BJ (cell line): ENCODE measurements around the gene CLDN5. TPM values are rescaled to one million over a fixed set of nuclear protein-coding genes. Genes with fewer than 3 reads are reported as not detected.
"Not testable (repeated sequence)": the region's sequence is repeated elsewhere in the genome, so short reads cannot be mapped to it uniquely, and the experiment has no call there.

Experiments
- CTCF ChIA-PET: fragments of 350-600 bp; formaldehyde crosslinking; extraction: SDS; loops from one replicate; lab custom pipeline; 2021; ENCODE audit warnings: antibody characterized with exemption, inconsistent platforms; lab: Yijun Ruan, JAX
- POLR2A ChIA-PET: fragments of 300-600 bp; sonication (Branson Sonifier 250); formaldehyde crosslinking; extraction: SDS; loops from one replicate; lab custom pipeline; 2021; ENCODE audit warnings: antibody characterized with exemption; lab: Charles Lee
- DNase-seq: peaks from one replicate; pipeline ENCODE4 v3.0.0-alpha.2; 2011; ENCODE audit warnings: low read depth
- H3K27me3 ChIP-seq: 2 replicates; pipeline ENCODE4 v1.6.0; 2011; ENCODE audit warnings: low read length; ENCODE audit not compliant: control insufficient read depth, insufficient read depth
- H3K36me3 ChIP-seq: 2 replicates; pipeline ENCODE4 v1.5.1; 2011; ENCODE audit warnings: low read length; ENCODE audit not compliant: control insufficient read depth, insufficient read depth
- H3K4me3 ChIP-seq: 2 replicates; pipeline ENCODE4 v1.5.1; 2011; ENCODE audit warnings: low read depth, mild to moderate bottlenecking, control low read depth, low read length
- CTCF ChIP-seq: IDR thresholded peaks from 2 replicates; pipeline ENCODE4 v1.5.1; 2011; ENCODE audit warnings: low read depth, mild to moderate bottlenecking, control low read depth, inconsistent platforms, low read length, moderate library complexity; ENCODE audit not compliant: insufficient read depth
- polyA plus RNA-seq: library from polyadenylated mRNA; depleted of rRNA; stranded (reverse); fragments of >200 nt; gene quantifications from 2 replicates; pipeline ENCODE4 v1.2.3, GENCODE V29; 2011

CLDN5 gene
- polyA plus RNA-seq, 1 experiment: 0.05 TPM

DNA sequence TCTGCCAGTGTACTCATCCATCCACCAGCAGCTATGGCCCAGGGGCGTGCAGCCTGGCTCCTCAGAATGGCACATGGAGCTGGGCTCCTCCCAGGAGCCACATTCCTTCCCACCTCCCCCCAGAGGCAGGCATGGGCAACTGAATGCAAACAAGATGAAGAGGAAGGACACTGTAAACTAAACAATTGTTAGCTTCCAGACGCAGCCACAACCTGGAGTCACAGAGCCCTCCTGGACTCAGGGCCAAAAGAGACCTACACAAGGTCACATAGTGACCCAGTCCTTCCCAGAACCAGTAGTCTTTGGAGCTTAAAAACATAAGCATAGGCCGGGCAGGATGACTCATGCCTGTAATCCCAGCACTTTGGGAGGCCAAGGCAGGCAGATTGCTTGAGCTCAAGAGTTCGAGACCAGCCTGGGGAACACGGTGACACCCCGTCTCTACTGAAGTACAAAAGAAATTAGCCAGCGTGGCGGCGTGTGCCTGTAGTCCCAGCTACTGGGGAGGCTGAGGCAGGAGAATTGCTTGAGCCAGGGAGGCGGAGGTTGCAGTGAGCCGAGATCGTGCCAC, 30.7 kb upstream of the CLDN5 start:
- ChIA-PET POLR2A (interaction anchor here (0.9 kb wide), 1 partner anchor 40 kb away, joined by 3 read pairs; no protein-coding TSS in a partner anchor), CTCF (interaction anchor here (0.7 to 1.6 kb wide), 5 partner anchors 11 to 118 kb away, joined by 3 to 5 read pairs (median 3); no protein-coding TSS in a partner anchor)
- peak; percentile 42 for TF ChIP-seq CTCF
- Histone ChIP-seq H3K4me3 (no peak overlapping the region), H3K36me3 (no peaks in the 10 kb centered on the region), H3K27me3 (peaks cover 2% of the 10 kb centered on the region; the same call in 1 of the 2 replicates)
- DNase-seq: no peak

GRCh38 chr22:19553201-19553600, 29.0 kb upstream of the CLDN5 start:
- TF ChIP-seq CTCF: no peak
- no peak for DNase-seq
- no peak overlapping the region for H3K4me3 ChIP-seq
- H3K27me3 ChIP-seq: peaks cover 2% of the 10 kb centered on the region; the same call in 1 of the 2 replicates
- CTCF ChIA-PET: interaction anchor here (1.1 kb wide), 1 partner anchor 30 kb away, joined by 3 read pairs; no protein-coding TSS in a partner anchor
- H3K36me3 ChIP-seq: no peaks in the 10 kb centered on the region
- POLR2A ChIA-PET: no interaction called here

DNA sequence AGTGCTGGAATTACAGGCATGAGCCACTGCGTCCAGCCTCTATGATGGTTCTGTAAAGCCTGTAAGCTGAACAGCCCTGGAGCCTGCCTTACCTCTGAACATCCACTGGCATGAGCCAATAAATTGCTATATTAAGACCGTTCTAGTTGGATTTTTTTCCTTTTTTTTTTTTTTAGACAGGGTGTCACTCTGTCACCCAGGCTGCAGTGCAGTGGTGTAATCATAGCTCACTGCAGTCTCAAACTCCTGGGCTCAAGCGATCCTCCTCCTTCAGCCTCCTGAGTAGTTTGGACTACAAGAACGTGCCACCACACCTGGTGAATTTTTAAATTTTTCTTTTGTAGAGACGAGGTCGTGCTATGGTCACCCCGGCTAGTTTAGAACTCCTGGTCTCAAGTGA, 26.2 kb upstream of the CLDN5 start:
- no peak overlapping the region for H3K4me3 ChIP-seq
- H3K27me3 ChIP-seq: peaks cover 5% of the 10 kb centered on the region; the same call in 1 of the 2 replicates
- POLR2A ChIA-PET: no interaction called here
- CTCF ChIA-PET: no interaction called here
- TF ChIP-seq CTCF: no peak
- H3K36me3 ChIP-seq: no peaks in the 10 kb centered on the region
- no peak for DNase-seq

DNA sequence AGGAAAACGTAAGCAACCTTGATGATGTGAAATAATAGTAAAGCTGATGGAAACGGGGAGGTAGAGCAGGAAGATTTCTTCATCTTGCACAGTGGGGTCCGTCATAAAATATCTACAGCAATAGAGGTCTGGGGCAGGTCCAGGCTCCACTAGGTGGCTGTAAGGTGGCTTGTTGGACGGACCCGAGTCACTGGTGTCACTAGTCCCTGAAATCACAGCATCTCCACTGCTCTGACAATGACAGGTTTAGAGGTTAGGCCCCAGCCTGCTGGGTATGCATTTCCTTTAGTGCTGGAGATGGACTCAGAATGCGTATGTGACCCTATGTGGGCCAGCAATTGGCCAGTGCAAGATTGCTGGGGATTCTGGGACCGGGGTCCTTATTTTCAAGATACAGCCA, 25.2 kb upstream of the CLDN5 start:
- CTCF ChIA-PET: no interaction called here
- Histone ChIP-seq H3K36me3 (no peaks in the 10 kb centered on the region), H3K27me3 (peaks cover 5% of the 10 kb centered on the region; the same call in 1 of the 2 replicates), H3K4me3 (no peak overlapping the region)
- no peak for TF ChIP-seq CTCF
- DNase-seq: no peak
- POLR2A ChIA-PET: no interaction called here

DNA sequence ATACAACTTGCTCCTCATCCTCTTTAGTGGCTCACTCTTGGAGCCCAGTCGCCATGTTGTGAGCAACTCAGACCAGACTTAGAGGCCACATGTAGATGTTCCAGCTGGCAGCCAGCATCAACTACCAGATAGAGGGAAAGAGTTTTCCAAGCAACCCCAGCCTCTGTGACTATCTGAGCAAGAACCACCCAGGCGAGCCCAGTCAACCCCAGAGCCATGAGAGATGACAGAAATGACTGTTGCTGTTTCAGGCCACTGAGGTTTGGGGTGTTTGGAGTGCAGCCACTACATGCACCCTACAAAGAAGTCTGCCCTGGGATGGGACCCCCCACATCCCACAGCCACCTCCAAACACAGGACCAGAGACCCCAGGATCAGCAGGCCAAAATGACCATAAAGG, 24.8 kb upstream of the CLDN5 start:
- DNase-seq: no peak
- CTCF ChIA-PET: no interaction called here

DNA sequence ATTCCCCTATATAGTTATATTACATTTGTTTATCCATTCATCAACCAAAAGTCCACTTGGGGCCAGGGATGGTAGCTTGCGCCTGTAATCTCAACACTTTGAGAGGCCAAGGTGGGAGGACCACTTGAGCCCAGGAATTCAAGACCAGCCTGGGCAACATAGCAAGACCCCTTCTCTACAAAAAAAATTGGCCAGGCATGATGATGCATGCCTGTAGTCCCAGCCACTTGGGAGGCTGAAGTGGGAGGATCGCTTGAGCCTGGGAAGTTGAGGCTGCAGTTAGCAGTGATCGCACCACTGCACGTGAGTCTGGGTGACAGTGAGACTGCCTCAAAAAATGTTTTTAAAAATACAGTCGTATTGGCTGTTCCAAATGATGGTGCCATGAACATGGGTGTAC, 24.2 kb upstream of the CLDN5 start:
- H3K36me3 ChIP-seq, DNase-seq, CTCF ChIA-PET: not testable (repeated sequence)

More for the DNA sequence above, 24.8 kb upstream of the CLDN5 start:
- no peak for TF ChIP-seq CTCF
- H3K27me3 ChIP-seq: peaks cover 5% of the 10 kb centered on the region; the same call in 1 of the 2 replicates
- POLR2A ChIA-PET: no interaction called here
- no peaks in the 10 kb centered on the region for H3K36me3 ChIP-seq
- no peak overlapping the region for H3K4me3 ChIP-seq

More for the DNA sequence above, 24.2 kb upstream of the CLDN5 start:
- H3K27me3 ChIP-seq, POLR2A ChIA-PET, H3K4me3 ChIP-seq: not testable (repeated sequence)
